GM12891 (cell line): Measurements from ENCODE around the gene CCDC137.
A peak's percentile ranks its signal among the peaks of the same experiment; 100 is the strongest.

Experiments used
- DNase-seq: peaks from one replicate; pipeline ENCODE4 v3.0.0; 2011; ENCODE audit warnings: low spot score; ENCODE audit not compliant: insufficient read length
- FAIRE-seq: peaks from 2 replicates; lab custom pipeline; 2011; peaks lifted over from hg19 to GRCh38; lab: Jason Lieb, UNC
- PAX5 ChIP-seq: IDR thresholded peaks from 2 replicates; pipeline ENCODE4 v1.6.1; 2011; ENCODE audit warnings: low read length, moderate library complexity, mild to moderate bottlenecking; ENCODE audit not compliant: insufficient read depth, severe bottlenecking
- POLR2A ChIP-seq: IDR thresholded peaks from 2 replicates; pipeline ENCODE4 v1.6.1; 2011; ENCODE audit warnings: low read depth, low read length, control low read depth
- POLR2AphosphoS5 ChIP-seq: IDR thresholded peaks from 2 replicates; pipeline ENCODE4 v1.6.1; 2011; ENCODE audit warnings: low read depth, low read length, control low read depth
- POU2F2 ChIP-seq: IDR thresholded peaks from 2 replicates; pipeline ENCODE4 v1.6.1; 2011; ENCODE audit warnings: low read depth, mild to moderate bottlenecking, control low read depth, low read length, moderate library complexity
- SPI1 ChIP-seq: IDR thresholded peaks from 2 replicates; pipeline ENCODE4 v1.6.1; 2011; ENCODE audit warnings: low read depth, low read length, control low read depth
- TAF1 ChIP-seq: IDR thresholded peaks from 2 replicates; pipeline ENCODE4 v1.6.1; 2011; ENCODE audit warnings: low read depth, low read length, control low read depth

The CCDC137 gene

DNA sequence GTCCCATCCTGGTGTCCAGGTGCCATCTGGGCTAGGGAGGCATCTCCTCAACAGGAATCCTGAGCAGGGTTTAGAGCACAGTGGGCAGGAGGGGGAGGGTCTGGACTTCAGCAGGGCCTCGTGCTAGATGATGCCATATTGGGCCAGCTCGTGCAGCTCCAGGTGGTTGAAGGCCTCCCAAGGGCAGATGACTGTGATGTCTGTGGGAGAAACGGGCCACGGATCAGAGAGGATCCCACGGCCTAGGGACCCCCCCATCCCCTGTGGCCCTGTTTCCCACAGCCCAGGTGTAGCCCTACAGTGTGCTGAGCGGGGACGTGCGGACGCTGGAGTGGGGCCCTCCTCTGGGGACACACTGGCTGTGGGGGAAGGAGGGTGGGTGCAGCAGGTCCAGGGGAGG, 15.6 kb upstream of the CCDC137 start:
- DNase-seq (no peak), FAIRE-seq (no peak)
- TF ChIP-seq POLR2AphosphoS5 (no peak), TAF1 (no peak), SPI1 (no peak), POU2F2 (no peak), POLR2A (no peak), PAX5 (no peak)

DNA sequence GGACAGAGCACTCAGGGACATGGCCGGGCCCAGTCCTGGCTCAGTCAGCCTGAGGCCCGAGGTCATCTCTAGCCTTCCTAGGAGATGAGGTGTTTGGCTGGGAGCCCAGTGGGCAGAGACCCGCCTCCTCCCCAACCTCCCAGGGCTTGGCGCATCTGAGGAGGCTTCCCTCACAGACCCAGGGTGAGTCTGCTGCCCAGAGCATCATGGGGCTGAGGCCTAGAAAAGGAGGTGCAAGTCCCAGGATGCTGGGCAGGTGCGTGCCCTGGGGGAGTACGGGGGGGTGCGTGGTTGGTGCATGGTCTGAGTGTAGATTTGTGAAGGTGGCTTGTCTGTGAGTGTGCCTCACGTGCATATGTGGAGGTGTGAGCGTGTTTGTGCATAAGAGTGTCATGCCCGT, 14.8 kb upstream of the CCDC137 start:
- TF ChIP-seq POU2F2, result no peak
- TF ChIP-seq TAF1, result no peak
- TF ChIP-seq SPI1, result no peak
- TF ChIP-seq POLR2AphosphoS5, result no peak
- TF ChIP-seq POLR2A, result no peak
- TF ChIP-seq PAX5, result no peak
- FAIRE-seq (no peak), DNase-seq (no peak)

DNA sequence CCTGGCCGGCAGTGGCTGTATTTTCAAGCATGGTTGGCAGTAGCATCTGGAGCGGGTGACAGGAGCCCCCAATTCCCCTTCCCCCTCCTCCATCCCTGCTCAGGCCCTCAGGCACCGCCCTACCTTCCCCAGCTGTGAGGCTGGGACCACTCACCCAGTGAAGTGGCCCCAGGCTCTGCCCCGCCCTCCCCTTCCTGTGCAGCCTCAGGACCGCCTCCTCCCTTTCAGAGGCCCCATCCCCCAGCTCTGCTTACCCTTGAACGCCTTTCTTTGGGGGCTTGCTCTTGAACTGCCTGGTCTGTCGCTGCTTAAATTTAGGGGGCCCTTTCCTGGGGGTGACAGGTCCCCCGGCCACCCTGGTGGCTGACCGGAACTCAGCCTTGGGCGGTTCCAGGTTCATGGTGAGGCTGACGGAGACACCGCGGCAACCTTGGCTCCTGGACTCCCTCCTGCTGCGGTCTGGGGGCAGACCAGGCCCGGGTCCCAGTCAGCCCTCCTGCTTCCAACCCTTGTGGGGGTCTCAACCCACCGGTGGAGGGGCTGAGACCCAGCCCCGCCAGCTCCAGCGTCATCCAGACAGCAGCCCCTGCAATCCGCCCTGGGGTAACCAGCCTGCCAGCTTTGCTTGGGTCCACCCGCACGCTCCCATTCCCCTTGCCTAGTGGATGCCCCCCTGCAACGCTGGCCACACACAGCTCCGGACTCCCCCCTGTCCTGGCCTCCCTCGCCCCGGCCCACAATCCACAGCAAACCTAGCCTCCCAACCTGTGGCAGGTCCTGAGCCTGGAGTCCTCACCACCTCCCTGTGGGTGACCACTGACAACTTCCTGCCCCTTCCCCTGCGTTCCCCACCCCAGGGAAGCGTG, 13.4 kb upstream of the CCDC137 start:
- FAIRE-seq (peak; percentile 81), DNase-seq (peak; percentile 78)
- no peak for TF ChIP-seq POLR2AphosphoS5
- TF ChIP-seq POLR2A, result no peak
- no peak for TF ChIP-seq SPI1
- TF ChIP-seq PAX5, result no peak
- TF ChIP-seq TAF1, result no peak
- no peak for TF ChIP-seq POU2F2

DNA sequence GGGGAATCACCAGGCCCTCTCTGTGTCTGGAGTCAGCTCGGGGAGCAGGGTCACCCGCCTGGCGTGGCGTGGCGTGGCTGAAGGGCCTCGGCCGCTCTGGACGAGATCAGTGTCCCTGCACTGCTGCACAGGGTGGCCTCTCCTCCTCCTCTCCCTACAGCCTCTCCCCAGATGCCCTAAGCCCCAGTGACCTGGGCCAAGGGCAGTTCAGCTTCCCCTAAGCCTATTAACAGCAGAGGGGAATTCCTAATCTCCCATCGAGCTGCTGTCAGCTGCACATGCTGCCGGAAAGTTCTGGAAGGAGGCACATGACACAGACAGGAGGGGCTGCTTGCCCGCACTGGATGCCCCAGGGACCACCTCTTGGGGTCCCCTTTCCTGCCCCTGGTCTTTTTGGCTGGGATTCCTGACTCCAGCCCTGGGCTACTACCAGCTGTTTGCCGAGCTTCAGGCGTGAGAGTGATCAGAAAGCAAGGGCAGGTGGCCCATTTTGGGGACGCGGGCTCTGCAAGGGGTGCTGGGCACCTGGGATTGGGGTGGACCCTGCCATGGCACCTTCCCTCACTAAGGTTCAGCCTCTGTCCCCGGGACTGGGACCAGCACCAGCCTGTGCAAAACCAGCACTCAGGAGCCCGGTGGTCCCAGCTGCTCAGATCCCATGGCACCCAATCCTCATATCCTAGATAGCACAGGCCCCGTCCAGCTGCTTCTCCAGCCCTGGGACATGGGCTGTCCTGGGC, 11.0 kb upstream of the CCDC137 start:
- FAIRE-seq (no peak), DNase-seq (no peak)
- no peak for TF ChIP-seq PAX5
- no peak for TF ChIP-seq TAF1

DNA sequence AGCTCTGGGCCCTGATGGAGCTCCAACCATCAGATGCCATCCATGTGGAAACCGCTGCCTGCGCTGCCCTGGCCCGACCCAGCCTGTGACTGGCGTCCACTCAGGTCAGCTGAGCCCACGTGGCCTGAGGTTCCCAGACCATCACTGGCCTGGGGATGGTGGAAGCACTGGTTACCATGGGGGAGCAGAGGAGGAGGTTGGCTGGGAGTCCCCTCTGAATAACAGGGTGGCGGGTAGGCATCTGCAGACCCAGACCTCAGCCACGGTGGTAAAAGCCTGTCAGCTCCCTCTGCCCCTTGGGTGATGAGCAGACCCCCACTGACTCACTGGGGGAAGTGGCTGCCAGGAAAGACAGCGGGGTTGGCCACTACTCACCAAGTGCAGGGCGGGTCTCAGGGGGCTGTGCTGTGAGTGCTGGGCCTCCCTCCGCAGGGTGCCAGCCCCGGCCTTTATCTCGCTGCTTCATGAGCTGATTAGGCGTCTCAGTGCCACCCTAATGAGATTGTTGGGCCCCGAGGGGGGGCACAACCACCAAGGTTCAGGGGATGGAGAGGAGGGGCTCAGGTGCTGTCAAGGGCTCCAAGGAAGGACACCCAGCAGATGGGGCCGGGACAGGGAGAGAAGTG, 10.3 kb upstream of the CCDC137 start, which contains the start of gene PDE6G:
Gene PDE6G (minus strand): TSS at position 425 of the 626 bp plus-strand sequence. CDS start 3,237 bp downstream, outside the sequence.
- TF ChIP-seq POLR2A, result no peak
- TF ChIP-seq POLR2AphosphoS5, result no peak
- TF ChIP-seq POU2F2, result no peak
- no peak for TF ChIP-seq PAX5
- TF ChIP-seq SPI1, result no peak
- no peak for TF ChIP-seq TAF1
- FAIRE-seq (no peak), DNase-seq (no peak)

DNA sequence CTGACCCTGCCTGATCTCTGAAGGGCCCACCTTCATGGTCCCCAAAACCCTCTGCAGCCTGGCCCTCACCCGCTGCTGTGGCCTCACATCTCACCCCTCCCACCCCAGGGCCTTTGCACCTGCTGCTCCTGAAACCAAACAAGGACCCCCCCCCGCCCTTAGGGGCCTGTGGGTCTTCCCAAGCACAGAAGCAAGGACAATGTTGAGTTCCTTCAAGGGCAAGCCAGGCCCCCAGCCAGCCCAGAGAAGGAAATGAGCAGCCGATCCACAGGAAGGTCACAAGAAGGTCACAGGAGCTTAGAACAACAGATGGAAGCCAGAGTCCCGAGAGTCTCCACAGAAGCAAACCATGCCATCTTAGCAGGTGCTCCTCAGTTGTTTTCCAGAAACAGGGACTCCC, 9.7 kb upstream of the CCDC137 start:
- FAIRE-seq, result no peak
- no peak for DNase-seq
- no peak for TF ChIP-seq TAF1

DNA sequence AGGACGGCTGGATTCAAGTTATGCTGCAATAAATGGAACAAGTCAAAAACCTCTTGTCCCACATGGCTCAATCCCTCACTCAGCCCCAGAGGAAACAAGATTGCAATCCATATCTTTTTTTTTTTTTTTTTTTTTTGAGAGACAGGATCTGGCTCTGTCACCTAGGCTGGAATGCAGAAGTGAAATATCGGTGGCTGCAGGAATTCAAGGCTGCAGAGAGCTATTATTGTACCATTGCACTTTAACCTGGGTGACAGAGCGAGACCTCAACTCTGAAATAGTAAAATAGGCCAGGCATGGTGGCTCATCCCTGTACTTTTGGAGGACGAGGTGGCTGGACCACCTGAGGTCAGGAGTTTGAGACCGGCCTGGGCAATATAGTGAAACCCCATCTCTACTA, 7.5 kb upstream of the CCDC137 start:
- no peak for TF ChIP-seq POLR2A
- no peak for TF ChIP-seq POLR2AphosphoS5
- peak; percentile 69 for TF ChIP-seq SPI1
- no peak for TF ChIP-seq POU2F2
- no peak for FAIRE-seq
- no peak for DNase-seq

DNA sequence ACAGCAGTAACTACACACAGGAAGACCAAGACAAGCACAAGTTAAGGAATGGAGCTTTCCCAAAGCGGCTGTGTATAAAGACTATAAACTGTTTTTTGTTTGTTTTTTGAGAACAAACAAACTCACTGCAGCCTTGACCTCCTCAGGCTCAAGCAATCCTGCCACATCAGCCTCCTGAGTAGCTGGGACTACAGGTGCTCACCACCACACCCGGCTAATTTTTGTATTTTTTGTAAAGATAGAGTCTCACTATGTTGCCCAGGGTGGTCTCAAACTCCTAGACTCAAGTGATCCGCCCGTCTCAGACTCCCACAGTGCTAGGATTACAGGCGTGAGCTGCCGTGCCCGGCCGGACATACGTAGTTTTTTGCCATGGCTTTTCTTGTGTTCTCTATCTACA, 6.1 kb upstream of the CCDC137 start:
- no peak for TF ChIP-seq POLR2AphosphoS5
- TF ChIP-seq POLR2A, result no peak
- TF ChIP-seq PAX5, result no peak
- no peak for TF ChIP-seq TAF1
- TF ChIP-seq POU2F2, result no peak
- TF ChIP-seq SPI1, result no peak
- no peak for FAIRE-seq
- no peak for DNase-seq

DNA sequence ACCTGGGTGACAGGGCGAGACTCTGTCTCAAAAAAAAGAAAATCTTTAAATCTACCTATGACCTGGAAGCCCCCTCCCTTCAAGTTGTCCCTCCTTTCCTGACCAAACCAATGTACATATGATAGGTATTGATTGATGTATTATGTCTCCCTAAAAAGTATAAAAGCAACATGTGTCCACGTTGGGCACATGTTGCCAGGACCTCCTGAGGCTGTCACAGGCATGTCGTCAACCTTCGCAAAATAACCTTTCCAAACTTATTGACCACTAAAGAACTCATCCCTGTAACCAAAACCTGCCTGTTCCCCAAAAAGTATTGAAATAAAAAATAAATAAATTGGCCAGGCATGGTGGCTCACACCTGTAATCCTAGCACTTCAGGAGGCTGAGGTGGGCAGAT, 4.5 kb upstream of the CCDC137 start:
- TF ChIP-seq POLR2AphosphoS5 (no peak), SPI1 (no peak), POLR2A (no peak), POU2F2 (no peak), TAF1 (no peak), PAX5 (no peak)
- no peak for FAIRE-seq
- no peak for DNase-seq

DNA sequence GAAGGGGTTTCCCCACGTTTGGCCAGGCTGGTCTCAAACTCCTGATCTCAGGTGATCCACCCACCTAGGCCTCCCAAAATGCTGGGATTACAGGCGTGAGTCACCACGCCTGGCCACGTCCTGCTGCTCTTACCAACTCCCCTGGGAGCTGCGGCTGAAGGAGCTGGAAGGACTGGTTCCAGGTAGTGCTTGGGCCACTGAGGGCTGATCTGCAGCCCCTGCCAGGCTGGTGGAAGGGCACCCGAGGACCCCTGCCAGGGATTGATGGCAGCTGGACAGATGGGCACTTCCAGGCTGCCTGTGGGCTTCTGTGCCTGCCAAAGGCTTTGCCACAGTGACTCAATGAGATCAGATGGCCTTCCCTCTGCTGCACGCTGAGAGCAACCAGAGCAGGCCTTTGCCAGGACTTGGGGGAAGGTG, 2.5 kb upstream of the CCDC137 start:
- DNase-seq, result no peak
- no peak for FAIRE-seq
- TF ChIP-seq POU2F2 (no peak), PAX5 (no peak), POLR2AphosphoS5 (0 out of 2 replicates have a peak, but pooled peaks have one; percentile 41), POLR2A (peak; percentile 33; the same call in 1 of the 2 replicates), TAF1 (no peak)
